Fibroblast of skin of abdomen (primary cell): ENCODE results near the gene PDP2.

Source experiments
- DNase-seq: peaks from one replicate; pipeline ENCODE4 v3.0.0-alpha.2; 2013

PDP2 gene

GRCh38 chr16:66904846-66905632, 24.7 kb downstream of the PDP2 start:
- peak; percentile 45 for DNase-seq

DNA sequence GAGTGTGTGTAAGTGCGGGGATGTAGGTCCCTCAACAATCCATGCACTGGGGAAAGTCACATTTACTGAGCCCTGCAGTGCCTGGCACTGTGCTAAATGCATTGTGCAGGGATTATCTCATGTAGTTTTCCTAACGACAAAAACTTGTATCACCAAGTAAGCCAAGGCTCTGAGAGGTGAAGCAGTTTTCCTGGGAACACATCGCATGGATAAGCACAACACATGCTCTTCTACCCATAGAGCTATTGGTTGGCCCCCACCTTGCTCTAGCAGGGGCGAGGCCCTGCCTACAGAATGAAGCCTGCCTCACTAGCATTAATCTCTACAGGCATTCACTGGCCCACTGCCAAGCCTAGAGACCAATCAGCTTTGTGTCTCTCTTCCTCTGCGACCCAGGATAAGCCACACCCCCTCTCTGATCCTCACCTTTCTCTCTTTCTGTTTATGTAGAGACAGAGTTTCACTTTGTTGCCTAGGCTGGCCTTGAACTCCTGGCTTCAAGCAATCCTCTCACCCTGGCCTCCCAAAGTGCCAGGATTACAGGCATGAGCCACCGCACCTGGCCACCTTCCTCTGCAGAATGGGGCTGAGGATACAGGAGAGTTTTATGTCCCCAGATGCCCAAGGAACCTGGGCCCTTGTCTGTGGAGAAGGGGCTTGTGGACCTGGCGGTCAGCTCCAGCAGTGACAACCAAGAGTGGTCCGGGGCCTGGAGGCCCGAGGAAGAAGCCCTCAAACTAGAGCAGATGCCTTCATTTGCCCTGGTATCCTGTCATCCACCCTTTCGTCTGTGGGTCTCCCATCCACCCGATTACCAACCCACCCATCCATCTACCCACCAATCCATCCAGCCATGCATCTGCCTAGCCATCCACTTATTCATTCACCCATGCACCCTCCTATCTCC, 25.6 kb downstream of the PDP2 start:
- DNase-seq, result no peak

- DNase-seq, result no peak
Measured at GRCh38 chr16:66906916-66907836, 26.9 kb downstream of the PDP2 start.

DNA sequence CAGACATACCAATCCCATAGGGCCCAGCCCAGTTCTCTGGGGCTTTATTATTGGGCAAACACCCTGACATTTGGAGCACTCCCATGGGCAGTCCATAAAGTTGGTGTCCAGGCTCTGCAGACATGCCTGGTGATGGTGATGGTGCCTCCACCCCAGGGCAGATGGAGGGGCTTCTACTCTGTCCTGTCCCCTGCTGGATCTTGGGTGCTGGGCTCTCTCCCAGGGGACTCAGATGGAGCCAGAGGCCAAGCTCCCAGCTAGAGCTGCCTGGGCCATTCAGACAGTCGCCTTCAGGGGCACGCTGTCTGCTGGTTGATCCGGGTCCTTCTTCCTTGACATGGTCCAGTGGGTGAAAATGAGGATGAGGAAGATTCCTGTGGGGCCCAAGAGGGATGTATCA, 27.8 kb downstream of the PDP2 start:
- no peak for DNase-seq

DNA sequence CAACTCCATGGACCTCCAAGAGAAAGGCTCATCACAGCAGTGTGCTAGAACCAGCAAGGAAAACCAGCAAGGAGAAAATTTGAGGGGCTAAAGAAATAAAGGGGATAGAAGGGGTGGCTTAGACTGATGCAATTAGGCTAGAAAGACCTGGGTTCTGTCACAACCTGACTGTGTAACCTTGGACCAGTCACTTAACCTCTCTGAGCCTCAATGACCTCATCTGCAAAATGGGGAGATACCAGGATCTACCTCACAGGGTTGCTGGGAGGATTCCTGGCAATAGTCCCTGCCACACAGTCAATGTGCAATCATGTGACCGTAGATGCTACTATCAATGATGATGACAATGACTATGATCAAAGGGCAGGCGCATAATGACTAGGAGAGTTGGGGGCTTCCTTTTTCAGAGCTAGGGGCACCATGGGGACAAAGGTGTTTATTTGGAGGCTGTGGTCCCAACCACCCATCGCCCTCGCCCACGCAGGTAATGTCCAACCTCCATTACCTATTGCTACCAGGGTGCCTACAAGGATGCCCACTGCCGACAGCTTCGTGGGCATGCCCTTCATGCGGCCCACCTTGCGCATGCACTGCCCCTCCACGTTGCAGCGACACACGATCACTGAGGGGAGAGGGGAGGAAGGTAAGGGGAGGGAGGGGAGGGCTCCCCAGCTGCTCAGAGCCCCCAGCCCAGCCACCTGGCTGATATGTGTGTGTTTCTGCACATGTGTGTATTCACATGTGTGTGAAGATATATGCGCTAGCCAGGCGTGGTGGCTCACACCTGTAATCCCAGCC, 28.6 kb downstream of the PDP2 start:
- no peak for DNase-seq

DNA sequence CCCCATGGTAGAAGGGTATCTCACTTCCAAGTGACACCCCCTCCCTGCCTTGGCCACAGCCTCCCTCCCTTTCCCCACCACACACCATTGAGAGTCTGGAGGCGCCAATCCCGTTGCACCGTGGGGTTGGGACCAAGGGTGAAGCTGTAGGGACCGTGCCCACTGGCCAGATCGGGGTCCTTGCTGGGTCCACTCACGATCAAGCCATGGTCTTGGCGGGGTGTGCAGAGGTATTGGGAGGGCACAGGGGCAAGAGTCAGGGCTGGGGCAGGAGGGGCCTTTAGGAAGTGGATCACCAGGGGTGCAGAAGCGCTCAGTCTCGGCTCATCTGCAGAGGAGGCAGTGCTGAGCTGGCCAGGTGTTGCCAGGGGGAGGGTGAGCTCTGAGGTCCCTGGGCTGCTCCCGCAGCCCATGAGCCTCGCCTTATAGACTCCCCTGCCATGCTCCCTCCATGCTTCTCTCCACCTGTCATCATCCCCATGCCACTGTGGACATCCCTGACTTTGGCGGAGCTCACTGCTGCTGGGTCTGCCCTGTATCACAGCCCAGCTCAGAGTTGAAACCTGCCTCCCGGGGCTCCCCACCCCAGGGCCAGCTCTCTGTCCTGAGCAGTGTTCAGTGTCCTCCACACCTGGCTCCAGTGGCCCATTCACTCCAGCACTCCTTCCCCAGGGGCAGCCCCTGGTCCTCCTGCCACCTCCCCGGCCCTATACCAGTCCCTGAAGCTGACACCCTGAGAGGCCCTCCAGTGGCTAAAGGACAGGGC, 30.0 kb downstream of the PDP2 start:
- no peak for DNase-seq

DNA sequence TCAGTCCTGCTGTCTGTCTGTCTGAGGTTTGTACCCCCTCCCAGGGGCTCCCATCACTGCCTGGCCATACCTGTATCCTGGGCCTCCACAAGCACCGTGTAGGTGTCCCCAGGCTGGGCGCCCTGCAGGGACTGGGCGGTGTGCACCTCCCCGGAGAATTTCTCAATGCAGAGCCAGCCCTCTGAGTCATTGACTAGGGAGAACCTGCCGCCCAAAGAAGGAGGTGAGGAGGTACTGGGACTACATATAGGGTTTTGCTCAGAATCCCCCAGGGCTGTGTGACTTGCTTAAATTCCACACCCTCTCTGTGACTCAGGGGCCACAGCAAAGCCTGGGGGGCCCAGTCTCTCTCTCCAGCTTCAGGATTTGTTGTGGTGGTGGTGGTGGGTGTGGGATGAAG, 30.8 kb downstream of the PDP2 start:
- DNase-seq, result no peak

GRCh38 chr16:66911801-66912200, 31.5 kb downstream of the PDP2 start:
- no peak for DNase-seq

- DNase-seq, result no peak
Measured at GRCh38 chr16:66913081-66913480, 32.8 kb downstream of the PDP2 start.

DNA sequence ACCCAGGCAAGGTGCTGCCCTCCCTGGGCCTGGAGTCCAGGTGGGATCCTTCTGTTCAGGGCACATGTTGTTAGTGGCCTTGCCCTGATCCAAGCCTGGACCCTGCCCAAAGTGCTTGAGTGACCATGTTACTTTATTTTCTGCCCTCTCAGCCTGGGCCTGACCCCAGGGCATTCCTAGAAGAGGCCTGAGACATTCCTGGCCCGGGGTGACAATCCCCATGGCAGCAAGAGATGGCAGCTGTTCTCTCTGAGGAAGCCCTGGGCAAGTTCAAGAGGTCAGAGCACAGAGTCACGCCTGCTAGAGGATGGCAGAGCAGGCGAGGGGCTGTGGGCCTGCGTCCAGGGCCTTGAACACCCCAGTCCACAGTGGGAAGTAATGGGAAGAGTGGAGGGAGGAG, 33.4 kb downstream of the PDP2 start:
- no peak for DNase-seq

- no peak for DNase-seq
Measured at GRCh38 chr16:66914541-66914940, 34.2 kb downstream of the PDP2 start.

DNA sequence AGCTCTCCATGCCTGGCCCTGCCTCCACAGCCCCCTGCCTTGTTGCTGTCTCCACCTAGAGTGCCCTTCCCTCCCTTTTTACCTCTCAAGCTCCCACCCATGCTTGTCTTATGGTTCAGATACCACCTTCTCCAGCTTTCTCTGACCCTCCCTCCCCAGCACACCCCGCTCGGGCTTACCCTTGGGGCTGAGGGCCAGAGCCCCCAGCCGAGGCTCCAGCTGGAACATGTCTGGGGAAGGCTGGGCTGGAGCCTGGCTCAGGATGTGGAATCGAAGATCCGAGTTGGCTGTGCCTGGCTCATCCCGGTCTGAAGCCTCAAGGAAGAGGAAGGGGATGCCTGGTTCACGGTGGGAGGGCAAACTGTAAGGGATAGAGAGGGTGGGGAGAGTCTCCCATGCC, 34.7 kb downstream of the PDP2 start:
- DNase-seq, result no peak

DNA sequence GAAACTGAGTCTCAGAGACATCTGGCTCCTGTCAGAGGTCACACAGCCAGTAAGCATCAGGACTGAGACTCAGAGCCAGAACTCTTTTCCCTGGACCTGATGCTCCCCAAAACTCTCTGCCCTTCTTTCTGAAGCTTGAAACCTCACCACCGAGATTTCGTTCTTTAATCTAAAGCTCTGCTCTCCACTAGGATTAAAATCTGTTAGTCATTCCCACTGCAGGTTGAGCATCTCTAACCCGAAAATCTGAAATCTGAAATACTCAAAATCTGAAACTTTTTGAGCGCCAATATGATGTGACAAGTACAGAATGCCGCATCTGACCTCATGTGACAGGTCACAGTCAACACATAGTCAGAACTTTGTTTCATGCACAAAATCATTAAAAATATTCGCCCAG, 36.2 kb downstream of the PDP2 start:
- no peak for DNase-seq

- no peak for DNase-seq
Measured at GRCh38 chr16:66917741-66918140, 37.4 kb downstream of the PDP2 start.

GRCh38 chr16:66918355-66918754, 38.0 kb downstream of the PDP2 start:
- DNase-seq, result no peak

DNA sequence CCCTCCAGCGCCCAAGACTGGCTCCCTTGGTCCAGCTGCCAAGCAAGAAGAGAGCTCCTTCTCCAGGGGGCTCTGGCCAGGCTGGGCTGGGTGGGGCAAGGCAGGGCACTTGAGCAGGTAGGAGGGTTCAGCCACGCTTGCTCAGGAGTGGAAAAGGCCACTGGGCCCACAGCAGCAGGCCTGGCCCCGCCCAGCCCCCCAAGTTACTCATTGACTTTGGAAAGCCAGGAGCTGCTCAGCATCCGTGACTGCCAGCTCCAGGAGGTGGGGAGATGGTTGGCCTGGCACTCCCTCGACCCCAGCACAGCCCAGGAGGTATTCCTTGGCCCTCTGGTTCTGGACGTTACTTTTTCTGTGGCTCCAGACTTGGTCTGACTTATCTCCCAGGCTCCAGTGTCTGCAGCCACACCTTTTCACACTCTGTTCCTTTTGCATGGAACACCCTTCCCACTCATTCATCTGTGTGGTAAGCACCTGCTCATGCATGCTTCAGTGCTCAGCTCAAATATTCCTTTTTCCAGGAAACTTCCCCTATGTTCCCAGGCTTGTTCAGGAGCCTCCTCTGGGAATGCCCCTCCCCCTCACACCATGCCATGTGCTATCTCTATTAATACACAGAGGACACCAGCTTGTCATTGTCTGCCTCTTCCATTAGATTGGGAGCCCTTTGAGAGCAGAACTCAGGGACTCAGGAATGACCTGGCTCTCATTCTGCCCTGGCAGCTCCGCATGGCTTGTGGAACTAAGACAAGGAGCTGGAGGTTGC, 38.7 kb downstream of the PDP2 start, which contains the start of gene CDH16:
Gene CDH16 (minus strand): TSS at position 83 of the 766 bp plus-strand sequence. CDS start 820 bp downstream, outside the sequence.
- DNase-seq, result no peak

- no peak for DNase-seq
Measured at GRCh38 chr16:66919569-66920298, 39.4 kb downstream of the PDP2 start.

GRCh38 chr16:66920299-66920590, 39.9 kb downstream of the PDP2 start:
- DNase-seq, result no peak

DNA sequence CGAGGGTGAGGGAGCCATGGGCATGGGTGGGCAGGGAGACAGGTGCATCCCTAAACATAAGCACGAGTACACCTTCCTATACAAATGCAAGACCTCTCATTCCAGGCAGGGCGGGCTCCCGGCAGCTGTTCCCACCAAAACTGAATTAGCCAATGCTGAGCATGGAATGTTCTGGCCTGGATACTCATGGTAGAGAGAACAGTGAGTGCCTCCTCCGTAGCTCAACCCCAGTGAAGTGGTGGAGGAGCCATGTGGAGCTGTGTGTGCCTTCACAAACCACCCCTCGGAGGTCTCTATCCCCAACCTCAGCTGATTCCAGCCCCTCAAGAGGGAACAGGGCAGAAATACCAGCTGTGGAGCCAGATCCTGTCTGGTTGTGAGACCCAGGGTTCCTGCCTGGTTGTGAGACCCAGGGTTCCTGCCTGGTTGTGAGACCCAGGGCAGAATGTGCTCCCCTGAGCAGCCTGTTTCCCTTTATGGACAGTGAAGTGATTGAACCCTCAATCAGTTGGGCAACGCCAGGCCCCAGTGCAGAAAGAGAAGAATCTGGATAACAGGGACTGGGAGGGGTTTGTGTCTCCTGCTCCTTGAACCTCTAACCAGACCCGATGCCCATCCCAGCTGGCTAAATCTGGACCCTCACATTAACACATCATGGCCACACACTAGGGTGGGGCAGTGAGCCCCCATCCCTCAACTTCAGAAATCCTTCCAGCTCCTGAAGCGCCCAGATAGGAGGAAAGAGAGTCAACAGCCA, 40.8 kb downstream of the PDP2 start:
- DNase-seq, result no peak
